ENCODE data around the gene TSPYL6.

The TSPYL6 gene

DNA sequence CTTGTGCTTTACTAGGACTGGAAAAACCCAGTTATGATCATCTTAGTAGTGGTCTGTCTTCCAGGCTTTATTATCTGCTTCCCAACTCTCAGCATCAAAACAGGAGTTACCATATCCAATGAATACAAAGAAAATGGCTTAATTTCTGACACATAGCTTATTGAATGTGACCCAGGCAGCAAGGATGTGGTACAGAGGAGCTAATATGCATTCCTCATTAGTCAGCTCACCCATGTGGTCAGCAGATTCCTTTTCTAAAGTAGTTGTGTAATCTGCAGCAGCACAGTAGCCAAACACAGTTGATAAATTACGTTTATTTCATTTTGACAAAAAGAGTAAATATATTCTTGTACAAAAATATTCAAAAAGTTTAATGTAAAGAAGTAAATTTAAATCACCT lies 43.6 kb downstream of the TSPYL6 start:
- no peaks in the 10 kb centered on the region for H3K4me1 ChIP-seq (ENCODE audit: insufficient read depth, insufficient read length)
- no peaks in the 10 kb centered on the region for H3K27me3 ChIP-seq (ENCODE audit: insufficient read depth, insufficient read length)
- no peak overlapping the region for H3K4me3 ChIP-seq (ENCODE audit: insufficient read length, low read depth)
- no peak overlapping the region for H3K9ac ChIP-seq (ENCODE audit: insufficient read length, low read depth)
- H3K36me3 ChIP-seq (ENCODE audit: insufficient read depth, insufficient read length, low read length), result no peaks in the 10 kb centered on the region
- TF ChIP-seq SUZ12 (IDR thresholded peaks at IDR 0.05; ENCODE audit: extremely low read depth, insufficient read depth, insufficient read length) (no peak), YY1 (IDR thresholded peaks at IDR 0.05; ENCODE audit: insufficient read depth, insufficient read length) (no peak), ZNF274 (IDR thresholded peaks at IDR 0.05; ENCODE audit: low read depth, low read length) (no peak)
- no peaks in the 10 kb centered on the region for H3K9me3 ChIP-seq (ENCODE audit: insufficient read depth, low read length)
- DNase-seq (ENCODE audit: low read depth, low spot score), result no peak

DNA sequence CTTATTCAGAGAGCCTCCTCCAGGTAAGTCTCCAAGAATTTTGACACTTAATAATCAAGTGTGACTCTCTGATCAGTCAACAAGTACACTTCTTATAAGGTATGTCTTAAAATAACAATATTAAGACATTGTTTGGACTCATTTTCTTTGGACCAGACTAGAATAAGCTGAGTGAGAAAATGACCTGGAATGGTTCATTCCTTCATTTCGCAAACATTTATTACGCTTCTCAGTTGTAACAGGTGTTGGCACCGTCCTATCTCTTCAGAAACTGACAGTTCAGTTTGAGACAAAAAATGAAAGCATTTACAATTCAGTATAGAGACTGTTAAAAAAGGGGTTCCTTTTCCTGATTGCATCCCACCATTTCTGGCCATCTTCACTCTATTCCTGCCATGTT lies 46.6 kb downstream of the TSPYL6 start:
- Histone ChIP-seq H3K4me3 (ENCODE audit: insufficient read length, low read depth) (no peak overlapping the region), H3K4me1 (ENCODE audit: insufficient read depth, insufficient read length) (no peaks in the 10 kb centered on the region), H3K27me3 (ENCODE audit: insufficient read depth, insufficient read length) (no peaks in the 10 kb centered on the region), H3K9ac (ENCODE audit: insufficient read length, low read depth) (no peak overlapping the region), H3K9me3 (ENCODE audit: insufficient read depth, low read length) (no peaks in the 10 kb centered on the region), H3K36me3 (ENCODE audit: insufficient read depth, insufficient read length, low read length) (no peaks in the 10 kb centered on the region)
- TF ChIP-seq YY1 (IDR thresholded peaks at IDR 0.05; ENCODE audit: insufficient read depth, insufficient read length) (no peak), SUZ12 (IDR thresholded peaks at IDR 0.05; ENCODE audit: extremely low read depth, insufficient read depth, insufficient read length) (no peak), ZNF274 (IDR thresholded peaks at IDR 0.05; ENCODE audit: low read depth, low read length) (no peak)
- no peak for DNase-seq (ENCODE audit: low read depth, low spot score)

DNA sequence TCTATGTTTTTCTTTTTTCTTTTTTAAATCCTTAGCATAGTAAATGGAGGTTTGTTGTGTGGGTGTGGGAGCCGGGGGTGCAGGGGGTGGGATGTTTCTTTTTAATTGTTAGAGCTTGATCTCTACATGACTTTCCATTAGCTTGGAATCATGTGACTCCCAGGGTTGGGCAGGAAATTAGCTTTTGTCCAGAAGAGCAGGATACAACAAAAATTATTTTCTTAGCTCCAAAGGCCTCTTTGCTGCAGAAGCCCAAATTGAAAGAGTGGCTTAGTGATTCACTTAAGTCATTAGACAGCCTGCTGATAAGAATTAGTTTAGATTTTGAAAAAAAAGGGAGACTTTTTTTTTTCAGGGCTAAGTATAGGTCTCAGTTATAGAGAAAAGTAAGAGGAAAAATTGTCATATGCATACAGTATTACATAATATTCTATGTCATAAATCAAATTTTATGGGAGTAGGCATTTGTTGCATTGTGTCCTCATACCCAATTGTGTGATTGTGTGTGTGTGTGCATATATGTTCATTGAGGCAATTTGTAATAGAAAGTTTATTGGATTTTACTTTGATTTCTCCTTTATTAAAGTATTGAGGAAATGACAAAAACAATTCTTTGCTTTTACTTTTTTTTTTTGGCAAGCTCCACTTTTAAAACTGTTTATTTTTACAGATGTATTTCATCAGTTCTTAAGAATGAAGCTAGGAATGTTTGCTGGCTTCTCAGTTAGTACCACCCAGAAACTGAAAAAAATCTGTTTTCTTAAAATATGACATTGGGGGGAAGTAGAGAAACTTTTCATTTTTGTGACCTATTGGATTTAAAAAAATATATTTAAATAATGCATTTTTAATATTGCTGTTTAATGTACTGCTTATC lies 47.4 kb downstream of the TSPYL6 start:
- no peak for DNase-seq (ENCODE audit: low read depth, low spot score)
- no peak overlapping the region for H3K9ac ChIP-seq (ENCODE audit: insufficient read length, low read depth)

DNA sequence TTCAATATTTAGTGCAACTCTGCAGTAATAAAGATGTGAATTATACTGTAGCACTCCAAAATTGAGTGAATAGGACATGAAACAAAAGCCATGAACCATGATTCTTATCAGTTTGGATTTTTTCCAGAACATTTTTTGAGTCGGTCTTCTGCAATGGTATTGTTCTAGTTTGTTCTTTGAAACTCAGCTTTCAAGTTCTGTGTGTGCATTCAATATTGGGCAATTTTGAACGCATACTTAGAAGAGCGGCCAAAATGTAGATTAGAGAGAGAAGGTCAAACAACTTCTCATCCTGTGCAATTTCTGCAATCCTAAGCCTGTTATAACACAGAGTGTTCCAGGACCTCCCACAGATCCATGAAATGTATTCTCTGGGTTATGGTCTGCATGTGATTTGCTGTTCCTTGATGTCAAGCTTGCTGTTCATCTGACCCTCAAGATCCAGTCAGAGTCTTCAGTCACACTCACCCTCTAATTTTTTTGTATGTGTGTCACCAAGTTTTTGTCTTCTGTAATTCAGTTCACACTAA lies 48.3 kb downstream of the TSPYL6 start:
- Histone ChIP-seq H3K27me3 (ENCODE audit: insufficient read depth, insufficient read length) (no peaks in the 10 kb centered on the region), H3K4me3 (ENCODE audit: insufficient read length, low read depth) (no peak overlapping the region), H3K36me3 (ENCODE audit: insufficient read depth, insufficient read length, low read length) (no peaks in the 10 kb centered on the region), H3K9ac (ENCODE audit: insufficient read length, low read depth) (no peak overlapping the region), H3K4me1 (ENCODE audit: insufficient read depth, insufficient read length) (no peaks in the 10 kb centered on the region), H3K9me3 (ENCODE audit: insufficient read depth, low read length) (no peaks in the 10 kb centered on the region)
- TF ChIP-seq SUZ12 (IDR thresholded peaks at IDR 0.05; ENCODE audit: extremely low read depth, insufficient read depth, insufficient read length) (no peak), ZNF274 (IDR thresholded peaks at IDR 0.05; ENCODE audit: low read depth, low read length) (no peak), YY1 (IDR thresholded peaks at IDR 0.05; ENCODE audit: insufficient read depth, insufficient read length) (no peak)
- DNase-seq (ENCODE audit: low read depth, low spot score), result no peak

More for the DNA sequence above, 47.4 kb downstream of the TSPYL6 start:
- TF ChIP-seq ZNF274 (IDR thresholded peaks at IDR 0.05; ENCODE audit: low read depth, low read length) (no peak), SUZ12 (IDR thresholded peaks at IDR 0.05; ENCODE audit: extremely low read depth, insufficient read depth, insufficient read length) (no peak), YY1 (IDR thresholded peaks at IDR 0.05; ENCODE audit: insufficient read depth, insufficient read length) (no peak)
- no peak overlapping the region for H3K4me3 ChIP-seq (ENCODE audit: insufficient read length, low read depth)
- H3K4me1 ChIP-seq (ENCODE audit: insufficient read depth, insufficient read length), result no peaks in the 10 kb centered on the region
- no peaks in the 10 kb centered on the region for H3K36me3 ChIP-seq (ENCODE audit: insufficient read depth, insufficient read length, low read length)
- no peaks in the 10 kb centered on the region for H3K9me3 ChIP-seq (ENCODE audit: insufficient read depth, low read length)
- H3K27me3 ChIP-seq (ENCODE audit: insufficient read depth, insufficient read length), result no peaks in the 10 kb centered on the region

DNA sequence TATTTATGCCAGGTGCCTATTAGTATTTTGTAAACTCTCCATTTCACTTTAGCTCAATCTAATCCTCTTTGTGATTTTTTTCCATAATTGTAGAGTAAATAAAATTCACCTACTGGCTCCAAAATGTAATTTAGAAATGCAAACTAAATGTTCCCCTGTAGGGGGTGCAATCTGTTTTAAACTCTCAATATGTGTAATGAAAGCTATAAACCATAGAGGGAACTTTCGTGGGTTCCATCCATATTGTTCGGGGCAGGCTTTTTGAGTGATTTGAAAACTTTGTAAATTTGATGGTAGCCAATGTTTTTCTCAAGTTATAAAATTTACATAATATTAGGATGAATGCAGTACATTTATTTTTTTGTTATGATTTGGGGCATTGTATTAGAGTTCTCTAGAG lies 49.4 kb downstream of the TSPYL6 start:
- no peaks in the 10 kb centered on the region for H3K27me3 ChIP-seq (ENCODE audit: insufficient read depth, insufficient read length)
- H3K9ac ChIP-seq (ENCODE audit: insufficient read length, low read depth), result no peak overlapping the region
- no peaks in the 10 kb centered on the region for H3K9me3 ChIP-seq (ENCODE audit: insufficient read depth, low read length)
- no peaks in the 10 kb centered on the region for H3K36me3 ChIP-seq (ENCODE audit: insufficient read depth, insufficient read length, low read length)
- DNase-seq (ENCODE audit: low read depth, low spot score), result no peak
- no peaks in the 10 kb centered on the region for H3K4me1 ChIP-seq (ENCODE audit: insufficient read depth, insufficient read length)
- TF ChIP-seq ZNF274 (IDR thresholded peaks at IDR 0.05; ENCODE audit: low read depth, low read length) (no peak), SUZ12 (IDR thresholded peaks at IDR 0.05; ENCODE audit: extremely low read depth, insufficient read depth, insufficient read length) (no peak), YY1 (IDR thresholded peaks at IDR 0.05; ENCODE audit: insufficient read depth, insufficient read length) (no peak)
- no peak overlapping the region for H3K4me3 ChIP-seq (ENCODE audit: insufficient read length, low read depth)

DNA sequence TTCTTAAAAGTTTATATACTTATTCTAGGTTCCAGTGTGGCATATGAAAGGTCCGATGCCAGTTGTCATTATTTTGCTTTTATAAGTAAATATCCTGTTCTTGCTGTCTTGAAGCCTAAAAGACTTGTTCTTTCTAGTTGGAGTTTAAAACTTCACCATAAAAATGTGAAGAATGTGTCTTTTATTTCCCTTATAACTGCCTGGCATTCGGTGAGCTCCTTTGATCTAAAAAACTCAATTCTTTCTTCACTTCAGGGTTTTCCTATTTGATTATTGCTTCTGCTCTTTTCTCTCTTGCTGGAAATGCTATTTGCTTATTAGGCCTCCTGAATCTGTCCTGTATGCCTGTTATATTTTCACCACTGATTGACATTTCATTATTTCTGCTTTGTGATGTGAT lies 51.6 kb downstream of the TSPYL6 start:
- Histone ChIP-seq H3K4me1 (ENCODE audit: insufficient read depth, insufficient read length) (no peaks in the 10 kb centered on the region), H3K9me3 (ENCODE audit: insufficient read depth, low read length) (no peaks in the 10 kb centered on the region), H3K4me3 (ENCODE audit: insufficient read length, low read depth) (no peak overlapping the region), H3K9ac (ENCODE audit: insufficient read length, low read depth) (no peak overlapping the region), H3K36me3 (ENCODE audit: insufficient read depth, insufficient read length, low read length) (no peaks in the 10 kb centered on the region), H3K27me3 (ENCODE audit: insufficient read depth, insufficient read length) (no peaks in the 10 kb centered on the region)
- no peak for DNase-seq (ENCODE audit: low read depth, low spot score)
- TF ChIP-seq ZNF274 (IDR thresholded peaks at IDR 0.05; ENCODE audit: low read depth, low read length) (no peak), YY1 (IDR thresholded peaks at IDR 0.05; ENCODE audit: insufficient read depth, insufficient read length) (no peak), SUZ12 (IDR thresholded peaks at IDR 0.05; ENCODE audit: extremely low read depth, insufficient read depth, insufficient read length) (no peak)
